Vagina (tissue), 2 donors: ENCODE measurements around the gene GPR65. TPM values are rescaled to one million over a fixed set of nuclear protein-coding genes. Genes with fewer than 3 reads are reported as not detected.

Experiments
- DNase-seq, 2 donors: peaks; one replicate each; pipeline ENCODE4 v3.0.0-alpha.2; 2017; ENCODE audit errors: extremely low spot score in 2 of 2
- H3K27ac ChIP-seq: fragments of 200-600 bp; sonication (generic); one replicate; pipeline ENCODE4 v1.5.1; 2019
- H3K27me3 ChIP-seq: fragments of 200-600 bp; sonication (generic); one replicate; pipeline ENCODE4 v1.5.1; 2019
- H3K36me3 ChIP-seq, 2 donors: fragments of 200-600 bp; sonication (generic); one replicate each; pipeline ENCODE4 v1.5.1; 2017 to 2019
- H3K4me1 ChIP-seq: fragments of 200-600 bp; sonication (generic); one replicate; pipeline ENCODE4 v1.5.1; 2019
- H3K4me3 ChIP-seq, 2 donors: fragments of 200-600 bp; sonication (generic); 1 replicate in 1 of 2; 2 replicates in 1 of 2; pipeline ENCODE4 v1.5.1; 2016 to 2019
- H3K9me3 ChIP-seq: fragments of 200-600 bp; sonication (generic); one replicate; pipeline ENCODE4 v1.5.1; 2019
- CTCF ChIP-seq, 3 experiments: fragments of 450-650 bp in 2 of 3; fragments of 200-600 bp in 1 of 3; sonication (generic) in 1 of 3; IDR thresholded peaks; one replicate each; pipeline ENCODE4 v1.5.1; 2017 to 2019; ENCODE audit warnings: antibody characterized with exemption in 3 of 3, mild to moderate bottlenecking in 2 of 3, moderate library complexity in 2 of 3
- POLR2A ChIP-seq, 2 donors: fragments of 450-650 bp; IDR thresholded peaks; one replicate each; pipeline ENCODE4 v1.6.1; 2017; ENCODE audit warnings: antibody characterized with exemption in 2 of 2, mild to moderate bottlenecking in 2 of 2, moderate library complexity in 2 of 2
- POLR2AphosphoS5 ChIP-seq, 2 donors: sonication (generic); formaldehyde crosslinking; IDR thresholded peaks; one replicate each; pipeline ENCODE4 v1.9.0; 2017; ENCODE audit warnings: antibody characterized with exemption in 2 of 2, mild to moderate bottlenecking in 2 of 2, low read depth in 1 of 2; ENCODE audit not compliant: insufficient read depth in 1 of 2
- intact Hi-C: fragments of 100-400 bp; cut with DNase I; formaldehyde crosslinking; loops from one replicate; pipeline ENCODE4 v1.15.1; 2023
- total RNA-seq: library from RNA; depleted of rRNA; stranded (reverse); fragments of >200 nt; gene quantifications from one replicate; pipeline ENCODE4 v1.2.3, GENCODE V29; 2016

The GPR65 gene
- total RNA-seq, 1 donor from 2014 or later, result 1.2 TPM

GRCh38 chr14:87989221-87989955, 15.5 kb upstream of the GPR65 start:
- no peak overlapping the region for H3K4me3 ChIP-seq
- H3K36me3 ChIP-seq, result no peaks in the 10 kb centered on the region
- peaks cover 32% of the 10 kb centered on the region for H3K4me1 ChIP-seq
- H3K27ac ChIP-seq, result no peak overlapping the region
- TF ChIP-seq CTCF (IDR thresholded peaks at IDR 0.05) (no peak), POLR2AphosphoS5 (IDR thresholded peaks at IDR 0.05; ENCODE audit: insufficient read depth in 1 of 2, low read depth in 1 of 2) (no peak), POLR2A (IDR thresholded peaks at IDR 0.05) (no peak)
- intact Hi-C loops, result no loop called here
- no peaks in the 10 kb centered on the region for H3K27me3 ChIP-seq
- no peaks in the 10 kb centered on the region for H3K9me3 ChIP-seq
- no peak for DNase-seq

GRCh38 chr14:87989956-87990299, 15.0 kb upstream of the GPR65 start:
- H3K36me3 ChIP-seq, result no peaks in the 10 kb centered on the region
- intact Hi-C loops, result no loop called here
- H3K27ac ChIP-seq, result no peak overlapping the region
- DNase-seq, result no peak
- TF ChIP-seq CTCF (IDR thresholded peaks at IDR 0.05), result no peak
- H3K4me1 ChIP-seq, result peaks cover 32% of the 10 kb centered on the region
- H3K27me3 ChIP-seq, result no peaks in the 10 kb centered on the region
- no peaks in the 10 kb centered on the region for H3K9me3 ChIP-seq
- no peak overlapping the region for H3K4me3 ChIP-seq

GRCh38 chr14:87990682-87991081, 14.3 kb upstream of the GPR65 start:
- Histone ChIP-seq H3K4me3 (no peak overlapping the region), H3K36me3 (no peaks in the 10 kb centered on the region), H3K9me3 (no peaks in the 10 kb centered on the region), H3K27ac (no peak overlapping the region), H3K4me1 (peaks cover 32% of the 10 kb centered on the region), H3K27me3 (no peaks in the 10 kb centered on the region)
- TF ChIP-seq POLR2AphosphoS5 (IDR thresholded peaks at IDR 0.05; ENCODE audit: insufficient read depth in 1 of 2, low read depth in 1 of 2), result no peak
- TF ChIP-seq POLR2A (IDR thresholded peaks at IDR 0.05), result no peak
- no peak for TF ChIP-seq CTCF (IDR thresholded peaks at IDR 0.05)
- DNase-seq, result no peak
- intact Hi-C loops, result no loop called here

GRCh38 chr14:87992346-87992717, 12.6 kb upstream of the GPR65 start:
- no peaks in the 10 kb centered on the region for H3K27me3 ChIP-seq
- H3K27ac ChIP-seq, result peak overlapping the region; percentile 93
- H3K4me1 ChIP-seq, result peaks cover 32% of the 10 kb centered on the region
- intact Hi-C loops, result no loop called here
- no peaks in the 10 kb centered on the region for H3K9me3 ChIP-seq
- peak overlapping the region; percentile 59 to 87 for H3K4me3 ChIP-seq
- TF ChIP-seq CTCF (IDR thresholded peaks at IDR 0.05), result no peak
- TF ChIP-seq POLR2AphosphoS5 (IDR thresholded peaks at IDR 0.05; ENCODE audit: insufficient read depth in 1 of 2, low read depth in 1 of 2), result no peak
- TF ChIP-seq POLR2A (IDR thresholded peaks at IDR 0.05), result no peak
- no peaks in the 10 kb centered on the region for H3K36me3 ChIP-seq
- no peak for DNase-seq

- peak within 1 kb of the TSS; percentile 59 to 87 for H3K4me3 ChIP-seq
- TF ChIP-seq POLR2AphosphoS5 (IDR thresholded peaks at IDR 0.05; ENCODE audit: insufficient read depth in 1 of 2, low read depth in 1 of 2), result peak; percentile 70 to 80
- TF ChIP-seq POLR2A (IDR thresholded peaks at IDR 0.05), result no peak
- no peaks in the 10 kb centered on the region for H3K9me3 ChIP-seq
- peak within 1 kb of the TSS; percentile 93 for H3K27ac ChIP-seq
- no peaks in the 10 kb centered on the region for H3K27me3 ChIP-seq
- intact Hi-C loops, result no loop called here
- H3K36me3 ChIP-seq, result no peaks in the 10 kb centered on the region
- H3K4me1 ChIP-seq, result peaks cover 32% of the 10 kb centered on the region
- DNase-seq, result peak in 1 of 2 donors; percentile 91
These were observed 12.0 kb upstream of the GPR65 start, which contains the start of gene GALC for GRCh38 chr14:87992718-87993628. GALC (minus strand) TSS chr14:87993182; CDS start chr14:87993164, 18 bp downstream.
